Stimulated activated CD4-positive, alpha-beta T cell treated with anti-CD3 and anti-CD28 coated beads, Interleukin-12 subunit alpha, Interleukin-12 subunit beta, amount 100 ng/mL, for 4 hours (primary cell): ENCODE measurements around the gene IFITM10.

ENCODE experiments used
- DNase-seq: peaks from one replicate; pipeline ENCODE4 v3.0.0-alpha.2; 2020

Gene IFITM10

DNA sequence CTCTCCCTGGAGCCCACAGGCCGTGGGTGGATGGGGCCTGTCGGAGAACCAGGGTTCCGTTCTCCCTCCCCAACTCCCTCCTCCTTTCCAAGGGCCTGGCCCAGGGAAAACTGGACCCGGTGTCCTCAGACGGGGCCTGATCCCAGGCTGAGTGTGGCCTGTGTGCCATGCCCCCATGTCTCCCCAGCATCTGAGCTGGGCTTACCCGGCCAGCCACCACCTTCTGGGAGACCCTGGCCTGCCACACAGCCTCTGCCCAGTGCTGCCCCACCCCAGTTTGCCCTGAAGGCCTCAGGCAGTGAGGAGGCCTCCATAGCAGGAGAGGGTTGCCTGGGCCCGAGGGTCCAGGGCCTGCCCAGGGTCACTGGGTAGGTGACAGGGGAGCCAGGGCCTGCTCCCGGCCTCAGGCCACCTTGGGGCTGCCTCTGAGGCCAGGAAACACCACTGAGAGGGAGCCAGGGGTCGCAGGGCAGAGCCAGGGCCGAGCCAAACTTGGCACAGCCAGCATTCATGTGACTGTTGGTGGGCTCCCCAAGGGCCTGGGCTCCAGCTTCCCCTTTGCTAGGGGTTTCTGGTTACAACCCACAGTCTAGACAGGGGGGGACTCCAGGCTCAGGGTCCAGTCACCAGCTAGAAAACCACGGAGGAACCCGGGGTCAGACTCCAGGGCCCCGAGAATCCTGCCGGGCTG lies 590 bp upstream of the IFITM10 start:
- no peak for DNase-seq

DNA sequence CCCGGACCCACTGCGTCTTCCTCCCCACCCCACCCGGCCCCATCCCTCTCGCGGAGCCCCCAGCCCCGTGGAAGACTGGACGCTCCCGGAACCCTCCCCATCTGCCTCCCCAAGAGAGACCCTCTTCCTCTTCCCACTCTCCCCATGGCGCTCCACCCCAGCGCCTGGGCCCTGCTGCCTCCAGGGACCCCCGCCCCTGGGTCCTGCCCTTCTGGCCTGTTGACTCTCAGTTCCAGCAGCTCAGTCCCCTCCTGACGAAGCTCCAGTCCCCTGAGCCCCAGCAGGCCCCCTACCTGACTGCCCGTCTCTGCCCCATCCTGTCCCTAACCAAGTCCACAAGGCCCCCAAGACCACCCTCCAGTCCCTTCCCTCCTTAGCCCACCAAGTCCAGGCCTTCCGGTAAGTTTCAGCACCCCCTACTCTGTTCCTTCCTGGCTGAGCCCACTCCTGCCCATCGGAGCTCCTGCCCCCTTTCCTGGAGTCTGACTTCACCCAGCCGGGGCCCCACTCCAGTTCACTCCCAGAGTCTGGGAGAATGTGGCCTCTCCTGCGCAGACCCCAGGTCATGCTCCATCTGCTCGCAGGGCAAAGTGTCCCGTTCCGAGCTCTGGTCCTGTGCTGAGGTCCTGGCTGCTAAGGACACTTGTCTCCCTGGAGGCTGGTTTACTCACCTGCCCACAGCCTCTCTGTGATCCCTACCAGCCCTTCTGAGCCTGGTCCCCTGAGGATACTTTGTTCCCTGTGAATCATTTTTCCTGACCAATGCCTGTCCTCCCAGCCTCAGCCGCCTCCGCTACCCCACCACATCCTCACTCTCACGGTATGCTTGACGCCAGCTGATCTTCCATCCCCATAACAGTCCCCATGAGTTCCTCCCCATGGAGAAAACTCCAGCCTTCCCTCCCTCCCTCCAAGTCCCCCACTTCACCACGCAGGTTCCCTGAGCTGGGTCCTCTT lies 722 bp downstream of the IFITM10 start:
- DNase-seq = no peak

DNA sequence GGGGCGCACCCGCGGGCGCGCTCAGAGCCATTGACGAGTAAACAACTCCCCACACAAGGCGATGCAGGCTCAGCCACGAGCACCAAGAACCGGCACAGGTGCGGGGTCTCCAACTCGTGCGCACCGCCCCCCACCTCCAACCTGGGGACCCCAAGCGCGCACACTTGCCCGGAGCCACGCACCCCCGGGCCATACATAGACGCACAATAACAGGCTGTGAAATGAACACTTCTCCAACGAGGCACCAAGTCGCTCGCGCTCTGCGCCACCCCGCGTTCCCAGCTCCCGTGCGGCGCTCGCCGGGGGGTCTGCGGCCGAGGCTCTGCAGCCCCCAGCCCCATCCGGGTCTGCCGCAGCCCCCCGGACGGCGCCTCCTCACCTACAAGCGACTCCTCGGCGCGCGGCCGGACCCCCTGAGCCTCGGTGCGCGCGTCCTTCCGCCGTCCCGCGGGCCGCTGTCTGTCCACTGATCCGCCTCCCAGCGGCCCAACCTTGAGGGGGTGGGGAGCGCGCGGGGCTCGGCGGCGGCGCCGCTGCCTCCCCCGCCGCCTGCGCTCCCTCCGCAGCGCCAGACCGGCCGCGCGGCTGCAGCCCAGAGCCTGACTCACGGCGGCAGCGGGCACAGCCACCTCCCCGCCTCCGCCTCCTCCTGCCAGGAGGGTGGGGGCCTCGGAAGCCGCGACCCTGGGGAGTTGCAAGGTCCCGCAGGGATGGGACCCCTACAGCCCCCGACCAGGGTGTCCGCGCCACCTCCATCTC lies 1.6 kb downstream of the IFITM10 start:
- no peak for DNase-seq

DNA sequence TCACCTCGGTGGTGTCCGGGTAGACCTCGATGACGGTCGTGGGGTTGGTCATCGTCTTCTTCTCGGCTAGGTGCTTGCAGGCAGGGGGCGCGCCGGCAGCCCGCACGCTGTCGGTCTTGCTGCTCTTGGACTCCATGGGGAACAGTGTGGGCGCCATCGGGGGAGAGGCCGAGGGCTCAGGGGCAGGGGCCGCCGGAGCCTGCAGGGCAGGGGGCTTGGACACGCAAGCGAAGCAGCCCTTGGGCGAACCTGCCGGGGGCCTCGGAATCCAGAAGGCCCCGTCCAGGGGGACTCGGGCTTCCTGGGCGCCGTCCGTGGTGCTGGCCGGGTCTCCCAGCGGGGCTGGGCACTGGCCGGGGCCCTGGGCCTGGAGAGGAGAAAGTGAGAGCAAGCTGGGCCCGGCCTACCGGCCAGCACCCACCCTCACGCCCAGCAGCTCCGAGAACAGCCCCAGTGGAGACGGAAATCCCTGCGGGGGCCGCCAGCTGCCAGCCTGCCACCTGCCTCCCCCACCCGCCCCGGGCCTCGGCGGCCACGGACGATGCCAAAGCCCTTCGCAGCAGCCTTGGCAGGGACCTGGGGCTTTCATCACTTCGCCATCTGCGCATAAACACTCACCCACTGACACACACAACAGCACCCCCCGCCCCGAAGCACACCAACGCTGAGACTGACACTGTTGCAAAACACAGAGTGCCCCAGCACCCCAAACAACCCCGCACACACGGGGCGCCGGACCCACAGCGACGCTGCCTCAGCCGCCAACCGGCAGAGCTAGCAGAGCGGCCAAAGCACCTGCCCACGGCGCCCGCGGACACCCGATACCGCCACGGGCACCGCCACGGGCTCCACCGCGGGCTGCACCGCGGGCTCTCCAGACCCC lies 2.4 kb downstream of the IFITM10 start:
- DNase-seq = no peak

DNA sequence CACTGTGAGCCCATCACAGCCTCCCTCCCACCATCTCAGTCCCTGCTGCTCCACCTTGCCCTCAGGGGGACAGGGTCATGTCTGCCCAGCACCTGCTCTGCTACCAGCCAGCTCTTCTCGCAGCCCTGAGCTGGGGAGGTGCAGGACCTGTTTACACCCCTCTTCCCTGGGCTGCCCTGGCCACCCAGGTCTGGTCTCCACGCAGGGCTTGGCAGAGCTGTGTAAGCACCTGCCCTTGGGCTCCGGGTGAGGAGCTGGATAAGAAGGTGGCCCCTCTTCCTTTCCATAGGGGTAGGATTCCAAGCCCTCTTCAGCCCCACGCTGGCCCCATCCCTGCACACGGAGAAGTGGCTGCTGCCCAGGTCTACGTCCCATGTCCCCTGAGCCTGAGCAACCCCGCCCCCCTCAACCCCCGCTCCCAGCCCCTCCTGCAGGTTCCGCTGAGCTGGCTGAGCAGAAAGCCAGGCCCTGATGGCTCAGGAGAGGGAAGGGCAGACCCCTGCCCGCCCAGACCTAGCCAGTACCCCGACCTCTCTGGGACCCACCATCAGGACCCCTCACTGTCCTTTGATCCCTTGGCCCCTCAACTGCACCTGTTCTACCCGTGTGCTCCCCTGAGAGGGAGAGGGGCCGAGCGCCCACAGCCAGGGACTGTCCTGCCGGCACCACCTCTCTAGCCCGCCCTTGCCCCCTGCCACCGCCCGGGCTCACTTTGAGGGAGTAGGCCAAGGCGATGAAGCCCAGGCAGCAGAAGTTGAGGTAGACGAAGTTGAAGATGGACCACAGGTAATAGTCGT lies 3.2 kb downstream of the IFITM10 start:
- DNase-seq = no peak

DNA sequence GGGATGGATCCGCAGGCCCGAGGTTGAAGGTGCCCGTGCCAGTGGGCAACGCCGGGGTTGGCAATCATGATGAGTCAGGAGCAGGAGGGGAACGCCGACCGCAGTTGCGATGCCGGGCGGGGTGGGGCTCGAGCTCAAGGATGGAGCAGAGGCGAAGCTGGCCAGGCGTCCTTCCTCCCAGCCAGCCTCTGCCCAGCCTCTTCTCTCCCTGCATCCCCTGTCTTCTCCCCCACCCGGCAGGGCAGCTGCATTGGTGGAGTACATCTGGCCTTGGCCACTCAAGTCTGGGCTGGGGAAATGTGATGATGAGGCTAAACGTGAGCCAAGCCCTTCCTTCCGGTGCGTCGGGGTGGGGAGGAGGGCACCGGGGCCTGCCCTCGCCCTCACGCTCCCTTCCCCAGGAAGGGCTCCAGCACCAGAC lies 3.9 kb downstream of the IFITM10 start:
- DNase-seq = no peak

DNA sequence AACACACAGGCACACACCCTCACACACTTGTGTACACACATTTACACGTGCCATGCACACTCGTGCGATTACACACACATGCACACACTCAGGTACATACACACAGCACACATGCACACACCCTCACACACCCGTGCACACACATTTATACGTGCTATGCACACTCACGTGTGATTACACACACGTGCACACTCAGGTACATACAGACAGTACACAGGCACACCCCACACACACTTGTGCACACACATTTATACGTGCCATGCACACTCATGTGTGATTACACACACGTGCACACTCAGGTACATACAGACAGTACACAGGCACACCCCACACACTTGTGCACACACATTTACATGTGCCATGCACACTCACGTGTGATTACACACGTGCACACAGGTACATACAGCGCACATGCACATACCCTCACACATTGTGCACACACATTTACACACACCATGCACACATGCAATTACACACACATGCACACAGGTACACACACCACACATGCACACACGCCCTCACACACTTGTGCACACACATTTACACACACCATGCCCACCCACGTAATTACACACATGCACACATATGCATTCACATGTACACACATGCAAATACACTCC lies 4.6 kb downstream of the IFITM10 start:
- no peak for DNase-seq

DNA sequence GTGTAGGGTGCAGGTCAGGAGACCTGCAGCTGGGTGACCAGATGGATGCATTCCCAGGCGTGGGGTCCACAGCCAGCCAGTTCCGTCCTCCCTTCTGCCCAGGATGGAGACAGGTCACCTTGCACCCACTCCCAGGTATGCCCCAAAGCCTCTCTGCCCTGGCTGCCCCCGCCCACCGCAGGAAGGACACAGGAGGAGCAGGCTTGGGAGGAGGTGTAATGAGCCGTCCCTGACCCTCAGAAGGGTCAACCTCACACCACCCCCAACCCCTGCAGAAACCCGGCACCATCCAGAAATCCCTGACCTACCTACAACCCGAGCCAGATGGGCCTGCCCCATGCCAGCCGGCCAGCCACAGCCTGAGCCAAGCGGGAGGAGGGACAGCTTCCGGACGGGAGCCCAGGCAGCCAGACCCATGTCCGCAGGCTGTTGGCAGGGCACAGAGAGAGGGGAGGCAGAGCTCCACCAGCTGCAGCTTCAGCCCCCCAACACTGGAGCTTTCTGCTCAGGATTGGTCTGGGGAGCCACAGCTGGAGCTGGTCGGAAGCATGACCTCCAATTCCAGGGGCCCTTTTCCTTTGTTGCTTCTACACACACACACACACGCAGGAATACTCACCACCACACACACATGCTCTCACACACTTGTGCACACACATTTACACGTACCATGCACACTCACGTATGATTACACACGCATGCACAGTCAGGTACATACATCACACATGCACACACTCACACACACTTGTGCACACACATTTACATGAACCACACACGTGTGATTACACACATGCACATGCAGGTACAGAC lies 5.3 kb downstream of the IFITM10 start:
- DNase-seq = no peak

DNA sequence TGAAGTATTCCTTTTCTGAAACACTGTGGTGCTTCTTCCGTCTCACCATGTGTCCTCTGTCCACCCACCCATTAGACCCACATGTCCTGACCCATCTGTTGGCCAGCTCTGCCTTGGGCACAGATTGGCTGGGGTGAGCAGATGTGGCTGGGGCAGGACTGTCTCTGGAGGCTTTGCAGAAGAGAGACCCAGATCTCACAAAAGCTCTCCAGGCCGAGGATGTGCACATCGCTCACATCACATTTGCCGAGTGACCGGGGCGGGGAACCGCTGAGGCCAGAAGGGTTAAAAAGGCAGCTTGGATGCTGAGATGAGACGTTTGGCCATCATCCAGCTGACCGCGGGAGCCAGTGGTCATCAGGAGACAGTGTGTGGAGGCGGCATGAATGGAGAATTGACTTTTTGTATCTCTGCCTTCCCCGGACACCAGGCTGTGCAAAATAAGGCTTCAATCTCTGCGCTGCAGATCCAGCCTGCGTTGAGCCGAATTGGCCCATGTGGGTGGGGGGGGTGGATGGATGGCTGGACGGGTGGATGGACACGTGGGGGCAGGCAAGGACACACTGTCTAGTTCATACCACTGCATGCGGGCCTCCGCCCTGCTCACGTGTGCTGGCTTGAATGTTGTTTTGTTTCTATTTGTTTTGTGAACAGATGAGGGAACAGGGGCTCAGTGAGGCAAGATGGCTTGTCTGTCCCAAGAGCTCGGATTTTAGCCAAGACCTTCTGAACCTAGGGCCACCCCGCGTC lies 6.1 kb downstream of the IFITM10 start:
- no peak for DNase-seq

DNA sequence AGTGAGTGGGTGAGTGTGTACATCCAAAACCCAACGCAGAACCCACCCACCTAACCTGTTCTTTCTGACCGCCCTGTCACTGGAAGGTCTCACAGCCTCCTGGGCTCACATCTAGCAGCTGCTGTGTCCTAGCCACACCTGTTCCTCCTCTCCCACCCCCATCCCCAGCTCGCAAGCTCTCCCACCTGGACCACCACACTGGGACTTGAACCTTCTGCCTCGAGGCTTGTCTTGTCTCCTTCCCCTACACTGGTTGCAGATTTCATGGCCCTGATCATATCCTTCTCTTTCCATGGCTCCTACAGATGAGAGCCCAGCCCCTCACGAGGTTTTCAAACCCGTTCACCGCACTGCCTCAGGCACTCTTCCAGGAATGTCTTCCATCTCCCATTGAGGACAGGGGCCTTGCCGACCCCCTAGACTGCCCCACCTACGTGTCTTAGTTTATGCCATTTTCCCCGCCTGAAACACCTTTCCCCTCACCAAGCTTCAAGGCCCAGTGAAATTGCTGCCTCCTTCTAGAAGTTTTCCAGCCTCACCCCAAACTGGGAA lies 6.7 kb downstream of the IFITM10 start:
- no peak for DNase-seq

DNA sequence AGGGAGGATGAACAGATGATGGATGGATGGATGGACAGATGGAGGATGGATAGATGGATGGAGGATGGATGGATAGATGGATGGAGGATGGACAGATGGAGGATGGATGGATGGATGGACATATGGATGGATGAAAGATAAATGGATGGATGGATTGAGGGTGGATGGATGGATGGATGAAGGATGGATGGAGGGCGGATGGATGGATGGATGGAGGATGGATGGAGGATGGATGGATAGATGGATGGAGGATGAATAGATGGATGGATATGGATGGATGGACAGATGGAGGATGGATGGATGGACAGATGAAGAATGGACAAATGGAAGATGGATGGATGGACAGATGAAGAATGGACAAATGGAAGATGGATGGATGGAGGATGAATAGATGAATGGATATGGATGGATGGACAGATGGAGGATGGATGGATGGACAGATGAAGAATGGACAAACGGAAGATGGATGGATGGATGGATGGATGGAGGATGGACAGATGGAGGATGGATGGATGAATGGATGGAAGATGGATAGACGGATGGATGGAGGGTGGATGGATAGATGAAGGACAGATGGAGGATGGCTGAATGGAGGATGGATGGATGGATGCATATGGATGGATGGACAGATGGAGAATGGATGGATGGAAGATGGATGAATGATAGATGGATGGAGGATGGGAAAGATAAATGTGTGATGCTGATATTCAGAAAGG lies 7.4 kb downstream of the IFITM10 start:
- DNase-seq = no peak

DNA sequence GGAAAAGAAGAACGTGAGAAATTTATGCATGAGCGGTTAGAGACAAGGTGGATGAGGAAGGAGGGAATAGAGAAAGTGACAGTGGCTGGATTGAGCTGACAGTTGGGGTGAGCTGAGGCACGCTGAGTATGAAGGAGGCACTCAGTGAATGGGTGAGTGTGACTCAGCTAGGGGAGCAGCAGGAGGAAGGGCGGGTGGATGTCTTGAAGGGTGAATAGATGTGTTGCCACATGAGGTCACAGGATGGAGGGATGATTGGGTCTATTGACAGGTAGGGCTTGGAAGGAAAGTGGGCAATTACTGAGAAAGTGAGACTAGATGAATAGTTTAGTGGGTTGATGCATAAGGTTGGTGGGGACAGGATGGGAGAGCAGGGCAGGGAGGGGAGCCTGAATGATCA lies 8.0 kb downstream of the IFITM10 start:
- no peak for DNase-seq

DNA sequence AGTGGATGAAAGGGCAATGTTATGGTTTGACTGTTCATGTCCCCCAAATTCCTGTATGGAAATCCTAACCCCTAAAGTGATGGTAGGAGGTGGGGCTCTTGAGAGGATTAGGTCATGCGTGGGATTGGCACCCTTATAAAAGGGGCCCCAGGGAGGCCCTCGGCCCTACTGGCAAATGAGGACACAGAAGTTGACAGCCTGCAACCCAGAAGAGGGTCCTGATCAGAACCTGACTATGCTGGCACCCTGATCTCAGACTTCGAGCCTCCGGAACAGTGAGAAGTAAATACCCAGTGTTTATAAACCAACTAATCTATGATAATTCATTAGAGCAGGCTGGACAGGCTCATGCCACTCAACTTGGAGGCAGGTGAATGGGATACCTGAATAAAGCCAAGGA lies 8.7 kb downstream of the IFITM10 start:
- no peak for DNase-seq

DNA sequence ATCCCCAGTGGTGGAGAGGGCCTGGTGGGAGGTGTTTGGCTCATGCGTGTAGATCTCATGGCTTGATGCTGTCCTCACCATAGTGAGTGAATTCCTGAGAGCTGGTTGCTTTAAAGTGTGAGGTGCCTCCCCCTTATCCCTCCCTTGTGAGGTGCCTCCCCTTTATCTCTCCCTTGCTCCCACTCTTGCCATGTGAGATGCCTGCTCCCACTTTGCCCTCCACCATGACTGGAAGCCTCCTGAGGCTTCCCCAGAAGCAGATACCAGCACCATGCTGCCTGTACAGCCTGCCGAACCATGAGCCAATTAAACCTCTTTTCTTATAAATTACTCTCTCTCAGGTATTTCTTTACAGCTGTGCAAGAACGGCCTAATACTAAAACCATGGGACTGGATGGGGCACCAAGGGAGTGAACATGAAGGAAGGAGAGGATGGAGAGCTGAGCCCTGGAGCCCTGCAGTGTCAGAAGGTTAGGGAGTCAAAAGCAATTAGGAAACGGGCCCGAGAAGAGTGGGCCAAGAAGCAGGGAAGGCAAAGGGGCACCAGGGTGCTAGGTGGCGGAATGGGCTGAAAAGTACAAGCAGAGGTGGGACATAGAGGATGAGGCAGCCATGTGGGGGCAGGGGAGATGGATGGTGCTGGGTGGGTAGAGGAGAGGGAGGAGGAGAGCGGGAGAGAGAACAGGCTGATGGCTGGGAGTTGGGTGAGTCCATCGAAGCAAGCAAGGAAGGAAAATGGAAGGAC lies 9.4 kb downstream of the IFITM10 start:
- no peak for DNase-seq

DNA sequence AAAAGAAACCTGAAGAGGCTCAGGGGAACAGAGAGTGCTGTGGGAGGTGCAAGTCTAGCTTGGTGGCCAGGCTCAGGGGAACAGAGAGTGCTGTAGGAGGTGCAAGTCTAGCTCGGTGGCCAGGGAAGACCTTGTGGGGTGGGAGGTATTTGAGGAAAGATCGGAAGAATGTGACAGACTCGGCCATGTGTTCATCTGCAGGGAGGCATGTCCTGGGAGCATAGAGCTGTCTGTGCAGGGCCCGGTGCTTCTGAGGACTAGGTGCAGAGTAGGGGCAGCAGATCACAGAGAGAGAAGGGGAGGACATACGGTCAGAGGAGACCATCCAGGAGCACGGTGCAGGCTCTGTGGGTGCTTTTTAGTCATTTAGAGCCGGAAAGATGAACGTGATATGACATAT lies 10.8 kb downstream of the IFITM10 start:
- no peak for DNase-seq

DNA sequence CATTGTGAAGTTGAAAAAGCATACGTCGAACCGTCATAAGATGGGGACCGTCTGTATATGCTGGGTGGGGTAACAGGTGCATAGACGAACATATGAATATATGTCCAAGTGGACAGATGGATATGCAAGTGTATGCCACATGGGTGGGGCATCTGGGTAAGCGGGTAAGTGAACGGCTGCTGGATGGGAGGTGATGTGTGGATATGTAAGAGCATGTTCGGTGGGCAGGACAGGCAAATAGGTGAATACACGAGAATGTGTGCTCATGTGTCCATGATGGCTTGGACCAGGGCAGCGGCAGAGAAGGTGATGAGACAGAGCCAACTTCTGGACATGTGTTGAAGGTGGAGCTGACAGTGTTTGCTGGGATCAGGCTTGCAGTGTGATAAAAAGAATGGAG lies 12.0 kb downstream of the IFITM10 start:
- no peak for DNase-seq

DNA sequence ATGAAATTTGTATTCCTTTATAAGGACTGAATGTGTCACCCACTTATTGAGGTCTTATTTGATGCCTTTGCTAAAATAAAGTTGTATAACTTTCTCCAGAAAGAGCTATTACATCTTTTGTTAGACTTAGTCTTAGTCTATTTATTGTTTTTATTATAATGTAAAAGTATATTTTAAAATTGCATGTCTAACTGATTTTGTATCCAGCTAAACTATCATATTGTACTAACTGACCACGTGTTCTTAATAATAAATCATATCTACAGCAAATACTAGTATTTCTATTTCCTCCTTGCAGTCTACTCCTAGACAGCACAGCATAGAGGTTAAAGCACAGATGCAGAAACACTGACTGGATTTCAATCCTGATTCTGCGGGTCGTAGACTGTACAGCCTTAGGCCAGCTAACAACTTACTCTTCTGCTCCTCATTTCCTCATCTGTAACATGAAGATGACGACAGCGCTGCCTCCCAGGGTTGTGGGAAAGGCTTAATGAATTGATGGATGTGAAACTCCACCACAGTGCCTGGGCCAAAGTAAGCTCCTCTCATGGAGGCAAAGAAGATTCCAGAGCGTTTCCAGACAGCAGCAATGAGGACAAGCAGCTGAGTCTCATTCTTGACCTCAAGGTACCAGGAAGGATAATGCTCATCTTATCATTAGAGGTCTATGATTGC lies 13.2 kb downstream of the IFITM10 start:
- no peak for DNase-seq
